ENCODE results near the gene MEST.

- TF ChIP-seq CTCF (IDR thresholded peaks at IDR 0.05) (no peak), POLR2A (IDR thresholded peaks at IDR 0.05) (no peak)
These were observed 2.5 kb upstream of the MEST start for GRCh38 chr7:130489140-130489983.
